Fibroblast of villous mesenchyme (primary cell): ENCODE results near the gene KLHL26. TPM values are rescaled to one million over a fixed set of nuclear protein-coding genes. Genes with fewer than 3 reads are reported as not detected.

Experiments used
- DNase-seq: peaks from one replicate; pipeline ENCODE4 v3.0.0-alpha.2; 2010; ENCODE audit warnings: low read depth
- H3K4me3 ChIP-seq: 2 replicates; pipeline ENCODE4 v1.5.1; 2011; ENCODE audit warnings: low read depth, mild to moderate bottlenecking, low read length
- CTCF ChIP-seq: IDR thresholded peaks from 2 replicates; pipeline ENCODE4 v1.5.1; 2012; ENCODE audit warnings: low read depth, mild to moderate bottlenecking, low read length; ENCODE audit not compliant: insufficient read depth
- total RNA-seq: library from RNA; depleted of rRNA; stranded (reverse); fragments of >200 nt; gene quantifications from 2 replicates; pipeline ENCODE4 v1.2.3, GENCODE V29; 2012

Gene KLHL26
- total RNA-seq, 1 donor = 2.6 TPM

GRCh38 chr19:18603958-18604819 is 32.6 kb upstream of the KLHL26 start:
- H3K4me3 ChIP-seq = no peak overlapping the region
- no peak for DNase-seq
- TF ChIP-seq CTCF = no peak

GRCh38 chr19:18604820-18605159 is 32.0 kb upstream of the KLHL26 start:
- no peak overlapping the region for H3K4me3 ChIP-seq
- no peak for TF ChIP-seq CTCF
- DNase-seq = no peak

DNA sequence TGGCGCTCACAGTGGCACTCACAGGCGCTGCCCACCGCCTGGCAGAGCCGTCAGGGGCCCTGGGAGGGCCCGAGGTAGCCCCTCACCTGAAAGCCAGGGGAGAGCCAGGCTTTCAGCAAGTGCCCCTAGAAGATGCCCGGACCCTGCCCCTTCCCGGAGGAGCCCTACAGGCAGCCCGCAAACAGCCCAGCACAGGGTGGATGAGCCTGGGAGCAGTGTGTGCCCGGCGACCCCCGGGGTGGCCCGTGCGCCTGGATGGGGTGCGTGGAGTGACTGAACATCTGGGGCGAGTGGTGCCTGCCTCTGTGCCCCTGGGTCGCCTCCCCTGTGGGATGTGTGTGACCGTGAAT is 31.7 kb upstream of the KLHL26 start:
- no peak overlapping the region for H3K4me3 ChIP-seq
- TF ChIP-seq CTCF = no peak
- no peak for DNase-seq

GRCh38 chr19:18605546-18606280 is 31.1 kb upstream of the KLHL26 start:
- TF ChIP-seq CTCF = no peak
- H3K4me3 ChIP-seq = no peak overlapping the region
- no peak for DNase-seq

- no peak within 1 kb of the TSS for H3K4me3 ChIP-seq
- no peak for DNase-seq
- no peak for TF ChIP-seq CTCF
Observed at GRCh38 chr19:18606281-18607225, 30.3 kb upstream of the KLHL26 start, which contains the start of gene CRLF1. CRLF1 (minus strand) TSS chr19:18606799; CDS start chr19:18606656, 143 bp downstream.

DNA sequence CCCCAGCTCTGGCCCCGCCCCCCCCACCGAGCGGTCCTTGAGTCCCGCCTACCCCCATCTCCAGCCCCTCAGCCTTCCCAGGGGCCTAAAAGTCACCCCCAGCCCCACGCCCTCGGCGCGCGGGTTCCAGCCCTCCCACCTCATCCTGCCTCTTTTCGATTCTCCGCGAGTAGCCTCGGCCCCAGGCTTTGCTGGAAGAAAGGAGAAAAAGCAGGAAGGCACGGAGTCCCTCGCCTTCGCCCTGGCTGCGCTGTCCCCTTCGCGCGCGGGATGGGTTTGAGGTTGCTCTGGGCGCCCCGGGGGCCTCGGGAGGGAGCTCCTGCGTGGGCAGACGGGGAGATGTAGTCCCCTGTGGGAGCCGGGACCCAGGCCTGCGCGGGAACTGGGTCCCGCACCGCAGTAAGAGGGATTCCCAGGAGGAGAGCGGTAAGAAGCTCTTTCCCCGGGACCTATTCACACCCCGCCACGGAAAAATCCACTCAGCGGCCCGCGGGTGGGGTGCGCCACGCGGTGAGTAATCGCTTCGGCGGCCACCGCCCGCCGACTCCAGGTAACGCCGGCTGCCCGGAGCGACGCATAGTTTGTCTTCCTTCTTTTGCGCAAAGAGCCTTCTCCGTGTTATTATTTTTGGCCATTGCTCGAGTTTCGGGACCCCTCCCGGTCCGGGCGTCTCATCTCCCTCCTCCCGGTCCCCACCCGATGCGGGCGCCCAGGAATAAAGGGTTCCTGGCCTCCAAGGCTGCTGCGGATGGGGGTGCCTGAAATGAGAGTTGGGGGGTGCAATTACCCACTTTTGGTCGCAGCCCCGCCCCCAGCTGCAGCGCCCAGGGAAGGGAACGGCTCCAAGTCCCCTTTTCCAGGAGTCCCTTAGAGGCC is 29.4 kb upstream of the KLHL26 start:
- no peak overlapping the region for H3K4me3 ChIP-seq
- no peak for TF ChIP-seq CTCF
- DNase-seq = no peak
